Uterus (tissue), 2 donors: Measurements from ENCODE around the gene CARF.

Source experiments
- CTCF ChIP-seq, 4 experiments: fragments of 200-600 bp in 2 of 4; fragments of 450-650 bp in 2 of 4; sonication (generic) in 2 of 4; IDR thresholded peaks; one replicate each; pipeline ENCODE4 v1.5.1; 2016 to 2019; ENCODE audit warnings: antibody characterized with exemption in 4 of 4, mild to moderate bottlenecking in 2 of 4, moderate library complexity in 1 of 4
- POLR2A ChIP-seq, 2 donors: fragments of 450-650 bp; IDR thresholded peaks; one replicate each; pipeline ENCODE4 v1.6.1; 2016; ENCODE audit warnings: antibody characterized with exemption in 2 of 2, mild to moderate bottlenecking in 1 of 2, moderate library complexity in 1 of 2

GRCh38 chr2:202870431-202871299 is 41.4 kb upstream of the CARF start:
- peak in 2 of 4 experiments; percentile 16 to 37 for TF ChIP-seq CTCF (IDR thresholded peaks at IDR 0.05)
- TF ChIP-seq POLR2A (IDR thresholded peaks at IDR 0.05) = no peak
